HL-60 (cell line): ENCODE data around the gene CHI3L2.

Experiments
- DNase-seq, 2 experiments: peaks; one replicate each; pipeline ENCODE4 v3.0.0-alpha.2; 2010 to 2020; ENCODE audit warnings: low read depth in 1 of 2, low spot score in 1 of 2
- H3K27ac ChIP-seq: fragments of 250-450 bp; sonication (Bioruptor Pico); replicated peaks from 2 replicates; pipeline ENCODE4 v1.5.1; 2020; ENCODE audit warnings: mild to moderate bottlenecking, moderate library complexity
- H3K27me3 ChIP-seq: fragments of 250-450 bp; sonication (Bioruptor Pico); 2 replicates; pipeline ENCODE4 v1.5.1; 2021; ENCODE audit warnings: mild to moderate bottlenecking, moderate library complexity; ENCODE audit not compliant: insufficient read depth, poor library complexity, severe bottlenecking
- H3K4me3 ChIP-seq: replicated peaks from 2 replicates; pipeline ENCODE4 v1.5.1; 2011; ENCODE audit warnings: mild to moderate bottlenecking, control low read depth, low read length; ENCODE audit not compliant: insufficient read depth
- CTCF ChIP-seq: IDR thresholded peaks from one replicate; pipeline ENCODE4 v1.5.1; 2011; ENCODE audit warnings: low read length, control low read depth, inconsistent platforms; ENCODE audit not compliant: insufficient read depth
- GABPA ChIP-seq: IDR thresholded peaks from 2 replicates; pipeline ENCODE4 v1.6.1; 2012; ENCODE audit warnings: low read depth
- POLR2AphosphoS5 ChIP-seq: IDR thresholded peaks from 2 replicates; pipeline ENCODE4 v1.6.1; 2012; ENCODE audit warnings: low read depth
- REST ChIP-seq: IDR thresholded peaks from 2 replicates; pipeline ENCODE4 v1.6.1; 2012; ENCODE audit warnings: low read depth; ENCODE audit not compliant: insufficient replicate concordance
- SPI1 ChIP-seq: IDR thresholded peaks from 2 replicates; pipeline ENCODE4 v1.6.1; 2012; ENCODE audit warnings: low read depth, mild to moderate bottlenecking, borderline replicate concordance

The CHI3L2 gene

GRCh38 chr1:111256988-111257658 lies 29.6 kb downstream of the CHI3L2 start:
- Histone ChIP-seq H3K27me3 (peaks cover 3% of the 10 kb centered on the region), H3K27ac (no peak overlapping the region), H3K4me3 (no peak overlapping the region)
- TF ChIP-seq SPI1 = no peak
- no peak for TF ChIP-seq REST
- no peak for TF ChIP-seq GABPA
- no peak for TF ChIP-seq CTCF
- TF ChIP-seq POLR2AphosphoS5 = no peak
- no peak for DNase-seq

- DNase-seq = no peak
- Histone ChIP-seq H3K27ac (no peak overlapping the region), H3K27me3 (peaks cover 11% of the 10 kb centered on the region), H3K4me3 (no peak overlapping the region)
- TF ChIP-seq POLR2AphosphoS5 (no peak), REST (no peak), GABPA (no peak), CTCF (no peak), SPI1 (no peak)
Measured at GRCh38 chr1:111267801-111268508, 40.4 kb downstream of the CHI3L2 start.

- H3K27ac ChIP-seq = no peak overlapping the region
- H3K4me3 ChIP-seq = no peak overlapping the region
- TF ChIP-seq REST = no peak
- no peak for TF ChIP-seq SPI1
- TF ChIP-seq GABPA = no peak
- TF ChIP-seq CTCF = no peak
- no peak for TF ChIP-seq POLR2AphosphoS5
- peaks cover 8% of the 10 kb centered on the region for H3K27me3 ChIP-seq
- no peak for DNase-seq
Measured at GRCh38 chr1:111269825-111270406, 42.4 kb downstream of the CHI3L2 start.
